Gastroesophageal sphincter (tissue), 3 donors: ENCODE results near the gene RNF7.

ENCODE experiments used
- CTCF ChIP-seq, 4 experiments: fragments of 200-600 bp in 2 of 4; fragments of 450-650 bp in 2 of 4; sonication (generic) in 1 of 4; IDR thresholded peaks; one replicate each; pipeline ENCODE4 v1.5.1; 2017 to 2019; ENCODE audit warnings: antibody characterized with exemption in 4 of 4, mild to moderate bottlenecking in 2 of 4, moderate library complexity in 2 of 4
- EP300 ChIP-seq: sonication (generic); formaldehyde crosslinking; IDR thresholded peaks from one replicate; pipeline ENCODE4 v1.6.1; 2017; ENCODE audit warnings: antibody characterized with exemption, mild to moderate bottlenecking

- TF ChIP-seq CTCF (IDR thresholded peaks at IDR 0.05) = no peak
- no peak for TF ChIP-seq EP300
These were observed 16.0 kb upstream of the RNF7 start for GRCh38 chr3:141722081-141722480.
